Hematopoietic multipotent progenitor cell treated with erythropoietin and hydrocortisone succinate and interleukin-3 and kit ligand, for 4 days (in vitro differentiated cells): ENCODE results near the gene RTTN.

Experiments used
- DNase-seq: peaks from one replicate; pipeline ENCODE4 v3.0.0-alpha.2; 2015

The RTTN gene

DNA sequence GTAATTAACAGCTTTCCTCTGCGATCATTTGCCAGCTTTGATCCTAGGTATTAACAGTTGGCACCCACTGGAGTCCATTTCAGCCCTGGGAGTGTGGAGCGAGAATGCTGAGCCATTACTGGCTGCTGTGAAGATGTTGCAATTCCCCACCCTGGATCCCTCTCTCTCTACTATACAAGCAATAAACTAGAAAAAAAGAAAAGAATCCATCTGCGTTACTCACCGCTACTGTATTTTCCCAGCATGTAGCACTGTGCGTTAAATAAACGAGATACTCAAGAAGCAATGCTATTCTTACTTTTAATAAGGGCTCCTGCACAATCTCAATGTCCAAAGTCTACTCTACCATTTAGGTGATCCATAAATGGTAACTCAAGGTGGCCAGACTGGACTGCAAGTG is 8.5 kb downstream of the RTTN start:
- no peak for DNase-seq

DNA sequence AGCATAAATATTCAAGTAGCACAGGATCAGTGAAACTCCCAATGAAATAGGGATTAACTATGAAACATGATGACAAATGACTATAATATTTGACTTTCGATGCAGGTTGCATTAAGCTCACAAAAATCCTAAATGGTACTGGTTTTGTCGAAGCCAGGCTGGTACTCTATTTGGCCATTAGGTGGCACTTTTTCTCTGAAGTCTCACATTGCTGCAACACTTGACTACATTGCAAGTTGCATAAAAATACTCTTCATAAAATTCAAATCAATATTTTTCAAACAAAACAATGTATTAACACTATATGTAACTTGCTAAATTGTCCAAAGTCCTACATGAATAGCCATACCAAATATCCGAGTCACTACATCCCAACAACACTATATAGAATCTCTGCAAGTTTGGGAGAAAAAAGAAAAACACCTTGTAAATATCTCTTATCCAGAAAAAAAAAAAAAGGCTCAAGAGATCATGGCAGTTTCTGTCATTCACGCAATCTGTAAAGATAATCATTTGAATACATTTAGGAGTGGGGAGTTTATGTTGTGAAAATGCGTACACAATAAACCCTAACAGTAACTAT is 9.5 kb downstream of the RTTN start:
- peak; percentile 75 for DNase-seq

DNA sequence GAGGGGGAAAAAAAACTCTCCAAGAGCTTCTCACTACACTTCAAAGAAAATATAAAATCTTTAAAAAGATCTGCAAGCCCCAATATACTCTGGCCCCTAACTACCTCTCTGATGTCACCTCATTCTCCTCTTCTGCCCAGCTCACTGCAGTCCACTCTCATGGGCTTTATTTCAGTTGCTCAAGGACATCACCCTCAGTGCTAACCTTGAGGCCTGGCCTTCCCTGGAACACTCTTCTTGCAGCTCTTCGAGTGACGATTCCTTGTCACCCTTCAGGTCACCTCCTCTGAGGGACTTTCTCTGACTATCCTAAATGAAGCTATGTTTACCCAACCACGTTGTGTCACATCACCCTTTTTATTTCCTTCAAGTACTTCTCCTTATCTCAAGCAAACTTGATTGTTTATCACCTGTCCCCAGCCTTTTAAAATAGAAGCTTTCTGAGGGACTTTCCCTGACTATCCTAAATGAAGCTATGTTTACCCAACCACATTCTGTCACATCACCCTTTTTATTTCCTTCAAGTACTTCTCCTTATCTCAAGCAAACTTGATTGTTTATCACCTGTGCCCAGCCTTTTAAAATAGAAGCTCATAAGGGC is 10.4 kb downstream of the RTTN start:
- no peak for DNase-seq

DNA sequence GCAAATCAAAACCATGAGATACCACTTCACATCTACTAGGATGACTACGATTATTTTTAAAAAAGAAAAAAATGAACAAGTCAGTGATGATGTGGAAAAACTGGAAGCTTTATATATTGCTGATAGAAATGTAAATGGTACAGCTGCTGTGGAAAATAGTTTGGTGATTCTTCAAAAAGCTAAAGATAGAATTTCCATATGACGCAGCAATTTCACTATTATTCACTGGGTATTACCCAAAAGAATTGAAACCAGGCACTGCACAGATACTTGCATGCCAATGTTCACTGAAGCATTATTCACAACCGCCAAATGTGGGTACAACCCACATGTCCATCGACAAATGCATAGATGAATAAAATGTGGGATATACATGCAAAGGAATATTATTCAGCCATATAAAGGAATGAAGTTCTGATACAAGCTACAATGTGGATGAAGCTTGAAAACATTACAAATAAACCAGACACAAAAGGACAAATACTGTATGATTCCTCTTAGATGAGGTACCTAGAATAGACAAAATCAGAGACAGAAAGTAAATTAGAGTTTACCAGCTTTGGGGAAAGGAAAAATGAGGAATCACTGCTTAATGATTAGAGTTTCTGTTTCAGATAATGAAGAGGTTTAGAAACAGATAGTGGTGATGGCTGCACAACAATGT is 11.1 kb downstream of the RTTN start:
- DNase-seq: no peak

DNA sequence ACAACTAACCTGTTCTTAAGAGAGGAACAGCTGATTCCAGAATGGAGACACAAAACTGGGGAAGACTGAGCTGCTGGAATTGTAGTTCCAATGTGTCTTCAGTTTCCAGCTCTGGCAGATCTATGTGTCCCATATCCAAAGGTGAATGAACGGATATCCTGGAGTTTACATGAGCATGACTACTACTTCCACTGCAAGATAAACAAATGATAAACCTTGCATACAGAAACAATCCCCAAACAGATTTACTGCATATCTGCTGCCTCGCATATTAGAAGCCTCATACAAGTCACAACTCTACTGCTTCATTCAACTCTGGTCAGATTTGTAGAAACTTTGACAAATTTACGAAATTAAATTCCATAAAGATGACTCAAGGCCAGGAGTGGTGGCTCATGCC is 15.0 kb downstream of the RTTN start:
- no peak for DNase-seq

DNA sequence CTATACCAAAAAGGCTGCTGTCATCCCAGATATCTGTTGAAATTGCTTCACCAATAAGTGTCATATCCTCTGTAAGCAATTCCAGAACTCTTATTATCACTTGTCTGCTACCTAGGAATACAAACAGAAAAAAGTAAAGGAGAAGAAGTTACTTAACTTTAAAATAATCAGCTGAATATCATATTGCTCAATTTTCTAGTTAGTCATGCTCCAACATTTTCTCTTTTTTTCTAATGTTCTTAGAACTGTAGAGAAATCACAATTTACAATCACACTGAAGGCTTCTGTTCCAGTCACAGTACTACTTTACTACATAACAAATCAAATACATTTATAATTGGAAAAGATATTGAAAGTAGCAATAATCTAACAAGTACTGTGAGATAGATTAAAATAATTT is 17.4 kb downstream of the RTTN start:
- no peak for DNase-seq

DNA sequence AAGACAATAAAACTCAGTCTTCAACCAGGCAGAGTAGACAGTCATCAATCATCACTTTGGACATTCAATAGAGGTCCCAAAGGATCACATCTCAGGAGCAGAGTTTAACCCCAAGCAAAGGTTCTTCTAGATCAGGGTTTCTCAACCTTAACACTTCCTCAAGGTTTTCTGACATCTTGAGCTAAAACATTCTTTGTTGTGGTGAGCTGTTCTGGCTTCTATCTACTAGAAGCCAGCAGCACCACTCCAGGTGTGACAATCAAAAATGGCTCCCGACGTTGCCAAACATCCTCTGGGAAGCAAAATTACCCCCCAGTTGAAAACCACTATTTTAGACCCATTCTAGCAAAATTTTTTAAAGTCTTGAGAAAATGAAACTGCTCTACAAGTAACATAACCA is 22.0 kb downstream of the RTTN start:
- no peak for DNase-seq

DNA sequence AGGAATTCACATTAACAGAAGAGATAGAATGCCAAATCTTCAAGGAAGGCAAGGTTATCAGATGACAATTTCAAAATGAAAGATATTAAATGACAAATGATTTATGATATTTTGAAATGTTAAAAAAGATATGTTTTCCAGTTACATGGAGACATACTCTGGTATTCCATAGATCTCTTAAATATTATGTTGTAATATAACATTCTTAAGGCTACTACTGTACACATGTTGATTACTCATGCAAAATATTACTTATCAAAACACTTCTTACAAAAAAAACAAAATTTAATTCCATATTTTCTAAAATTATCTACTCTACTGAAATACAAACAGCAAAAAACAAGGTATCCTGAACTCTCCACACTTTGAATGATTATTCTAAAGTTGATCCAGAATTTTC is 22.9 kb downstream of the RTTN start:
- DNase-seq: no peak

DNA sequence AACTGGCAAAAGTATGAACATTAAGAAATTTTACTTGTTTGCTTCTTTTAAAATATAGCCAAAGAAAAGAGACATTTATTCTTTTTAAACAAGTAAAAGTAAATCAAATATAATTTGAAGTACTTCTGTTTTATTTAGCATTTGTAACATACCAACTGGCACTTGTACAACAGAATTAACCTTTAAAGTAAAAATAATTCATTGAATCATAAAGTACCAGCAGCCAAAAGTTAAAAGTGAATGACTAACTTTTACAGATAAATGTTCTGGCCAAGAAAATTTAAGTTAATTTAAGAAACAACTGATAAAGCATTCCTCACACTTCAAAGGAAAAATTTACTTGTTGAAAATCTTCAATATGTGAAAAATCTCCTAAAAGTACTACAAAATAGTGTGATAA is 23.8 kb downstream of the RTTN start:
- no peak for DNase-seq

DNA sequence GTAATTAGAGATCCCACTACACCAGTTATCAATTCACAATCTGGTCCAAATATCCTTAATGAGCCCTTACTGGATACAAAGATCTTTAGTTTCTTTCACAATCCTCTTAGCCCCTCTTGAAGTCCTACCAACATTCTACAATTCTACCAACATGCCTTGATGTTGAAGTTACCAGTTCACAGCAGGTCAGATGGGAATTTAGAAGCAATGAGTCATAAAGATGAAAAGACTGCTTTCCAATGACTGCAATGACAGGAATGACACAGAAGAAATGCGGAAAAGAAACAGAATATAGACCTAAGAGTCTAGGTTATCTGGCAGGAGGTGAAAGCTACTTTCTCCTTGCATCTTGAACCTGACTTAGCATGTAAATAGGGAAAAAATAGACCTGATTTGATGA is 24.5 kb downstream of the RTTN start:
- no peak for DNase-seq

DNA sequence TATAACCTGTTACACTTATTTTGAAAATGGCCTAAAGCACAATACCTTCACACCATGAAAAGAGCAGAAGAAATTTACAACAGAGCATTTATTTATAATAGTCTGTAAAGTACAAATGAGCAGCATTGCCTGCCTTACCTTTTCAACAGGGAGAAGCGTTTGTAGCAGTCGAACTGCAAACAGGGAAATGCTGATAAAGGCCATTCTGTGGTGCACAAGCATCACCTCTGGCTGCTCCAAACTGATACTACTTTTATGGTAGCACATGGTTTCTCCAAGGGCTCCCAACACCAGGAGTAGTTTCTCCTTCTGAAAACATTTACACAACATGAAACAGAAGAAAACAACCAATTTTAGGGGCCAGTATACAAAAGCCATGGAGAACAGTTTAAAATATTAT is 28.9 kb downstream of the RTTN start:
- no peak for DNase-seq

DNA sequence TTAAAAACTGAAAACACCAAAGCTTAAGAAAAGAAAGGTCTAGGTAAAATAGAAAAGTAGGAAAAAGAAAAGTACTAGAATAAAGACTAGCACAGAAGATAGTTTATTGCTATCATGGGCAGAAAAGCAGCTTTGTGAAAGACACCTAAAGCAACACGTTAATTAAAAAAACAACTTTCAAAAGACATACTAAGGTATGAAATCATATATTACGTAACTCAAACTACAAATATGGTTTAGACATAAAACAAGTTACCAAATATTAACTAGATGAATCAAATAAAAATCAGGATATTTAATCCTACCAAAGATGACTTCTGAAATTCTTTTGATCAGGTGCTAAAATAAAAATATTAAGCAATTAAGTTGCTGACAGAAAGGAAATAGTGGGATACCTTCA is 30.3 kb downstream of the RTTN start:
- DNase-seq: no peak

DNA sequence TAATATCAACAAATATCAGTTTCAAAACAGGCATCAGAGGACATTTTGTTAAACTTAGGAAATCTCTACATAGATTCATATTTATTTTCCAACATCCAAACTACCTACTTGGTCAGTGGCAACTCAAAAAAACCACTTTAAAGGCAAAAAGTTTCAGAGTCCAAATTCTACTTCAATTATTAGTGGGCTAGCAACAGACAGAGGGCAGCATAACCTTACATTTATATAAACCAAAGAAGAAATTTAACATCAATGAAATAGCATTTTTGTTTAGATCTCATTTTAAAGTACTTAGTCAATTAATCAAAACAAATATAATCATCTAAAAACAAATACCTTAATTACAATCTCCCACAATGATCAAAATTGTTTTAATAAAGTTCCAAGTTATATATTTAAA is 33.3 kb downstream of the RTTN start:
- DNase-seq: peak; percentile 42

DNA sequence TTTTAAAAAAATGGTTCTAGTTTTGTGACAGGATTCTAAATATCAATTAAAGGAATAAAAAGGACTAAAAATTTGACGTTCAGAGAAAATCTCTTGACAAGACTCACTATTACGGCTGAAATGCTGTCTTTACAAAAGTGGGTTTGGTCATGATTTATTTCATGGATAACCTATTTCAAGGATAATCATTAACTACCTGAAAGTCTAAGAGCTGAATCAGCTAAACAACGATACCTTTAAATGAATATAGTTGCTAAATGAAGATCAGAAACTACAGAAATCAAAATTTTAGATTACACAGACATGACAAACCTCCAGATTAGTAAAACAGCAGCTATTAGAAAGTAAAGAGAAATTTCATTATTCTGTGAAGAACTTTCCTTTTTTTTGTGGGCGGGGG is 35.7 kb downstream of the RTTN start:
- DNase-seq: no peak

DNA sequence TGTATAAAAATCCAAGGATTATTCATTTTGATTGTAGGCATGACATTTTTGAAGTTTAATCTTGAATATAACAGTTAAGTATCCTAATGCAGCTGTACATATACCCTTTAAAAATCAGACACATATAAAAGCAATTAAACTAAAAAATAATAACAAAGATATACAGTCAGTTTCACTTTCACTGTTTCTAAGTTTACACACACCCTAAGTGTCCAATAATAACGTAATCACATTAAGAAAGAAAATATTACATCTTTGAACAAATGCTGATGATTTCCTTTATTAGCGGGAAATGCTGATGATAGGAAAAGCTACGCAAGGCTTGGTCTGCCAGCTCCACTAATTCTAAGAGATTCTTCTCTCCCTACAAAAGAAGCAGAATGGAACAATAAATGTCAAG is 38.8 kb downstream of the RTTN start:
- no peak for DNase-seq

DNA sequence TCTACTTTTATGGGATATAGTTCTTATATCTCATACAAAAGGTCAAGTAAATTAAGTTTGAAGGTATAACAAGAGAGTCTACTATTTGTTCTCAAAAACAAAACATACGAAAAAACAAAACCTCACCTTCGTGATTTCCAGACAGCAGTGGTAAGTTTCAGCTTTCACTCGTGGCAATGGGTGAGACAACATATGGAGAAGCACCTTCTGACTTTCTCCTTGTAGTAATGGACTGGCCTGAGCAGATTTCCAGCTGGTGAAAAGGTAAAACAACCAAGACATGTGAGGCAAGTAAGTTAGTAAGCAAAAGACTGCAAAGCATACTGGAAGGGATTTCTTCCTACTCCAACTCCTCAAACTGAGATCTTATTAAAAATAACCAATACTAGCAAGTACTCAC is 39.6 kb downstream of the RTTN start:
- DNase-seq: no peak

DNA sequence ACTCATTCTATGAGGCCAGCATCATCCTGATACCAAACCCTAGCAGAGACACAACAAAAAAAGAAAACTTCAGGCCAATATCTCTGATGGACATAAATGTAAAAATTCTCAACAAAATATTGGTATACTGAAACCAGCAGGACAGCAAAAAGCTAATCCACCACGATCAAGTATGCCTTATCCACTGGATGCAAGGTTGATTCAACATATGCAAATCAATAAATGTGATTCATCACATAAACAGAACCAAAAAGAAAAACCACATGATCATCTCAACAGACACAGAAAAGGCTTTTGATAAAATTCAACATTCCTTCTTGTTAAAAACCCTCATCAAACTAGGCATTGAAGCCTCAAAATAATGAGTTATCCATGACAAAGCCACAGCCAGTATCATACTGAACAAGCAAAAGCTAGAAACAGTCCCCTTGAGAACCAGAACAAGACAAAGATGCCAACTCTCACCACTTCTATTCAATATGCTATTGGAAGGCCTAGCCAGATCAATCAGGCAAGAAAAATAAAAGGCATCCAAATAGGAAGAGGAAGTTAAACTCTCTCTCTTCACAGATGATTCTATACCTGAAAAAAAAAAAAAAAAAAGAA is 45.3 kb downstream of the RTTN start:
- DNase-seq: no peak

DNA sequence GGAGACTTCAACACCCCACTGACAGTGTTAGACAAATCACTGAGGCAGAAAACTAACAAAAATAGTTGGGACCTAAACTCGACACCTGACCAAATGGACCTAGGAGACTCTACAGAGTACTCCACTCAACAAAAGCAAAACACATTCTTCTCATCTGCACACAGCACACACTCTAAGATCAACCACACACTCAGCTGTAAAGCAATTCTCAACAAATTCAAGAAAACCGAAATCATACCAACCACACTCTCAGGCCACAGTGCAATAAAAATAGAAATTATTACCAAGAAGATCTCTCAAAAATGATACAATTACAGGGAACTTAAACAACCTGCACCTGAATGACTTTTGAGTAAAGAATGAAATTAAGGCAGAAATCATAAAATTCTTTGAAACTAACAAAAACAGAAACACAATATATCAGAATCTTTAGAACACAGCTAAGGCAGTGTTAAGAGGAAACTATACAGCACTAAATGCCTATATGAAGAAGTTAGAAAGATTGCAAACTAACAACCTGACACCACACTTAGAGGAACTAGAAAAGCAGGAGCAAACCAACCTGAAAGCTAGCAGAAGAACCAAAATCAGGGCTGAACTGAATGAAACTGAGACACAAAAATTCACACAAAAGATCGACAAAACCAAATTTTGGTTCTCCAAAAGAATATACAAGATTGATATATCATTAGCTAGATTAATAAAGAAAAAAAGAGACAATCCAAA is 46.3 kb downstream of the RTTN start:
- DNase-seq: no peak

DNA sequence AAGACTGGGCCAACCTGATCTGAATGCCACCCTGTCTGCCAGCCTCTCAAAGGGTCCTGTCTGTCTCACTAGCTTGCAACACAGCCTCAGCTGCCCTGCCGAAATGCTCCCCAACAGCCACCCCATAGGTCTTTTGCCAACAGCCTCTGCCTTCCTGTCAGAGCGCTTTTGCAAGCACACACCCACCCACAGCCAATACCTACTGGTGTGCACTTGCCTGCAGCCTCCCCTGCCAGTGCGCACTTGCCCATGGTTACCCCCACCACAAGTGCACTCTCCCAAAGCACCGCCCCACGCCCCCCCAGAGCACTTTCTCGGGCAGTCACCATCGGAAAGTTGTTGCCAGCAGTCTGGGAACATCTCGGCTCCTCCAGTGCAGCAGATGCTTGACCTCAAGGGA is 48.6 kb downstream of the RTTN start:
- no peak for DNase-seq

DNA sequence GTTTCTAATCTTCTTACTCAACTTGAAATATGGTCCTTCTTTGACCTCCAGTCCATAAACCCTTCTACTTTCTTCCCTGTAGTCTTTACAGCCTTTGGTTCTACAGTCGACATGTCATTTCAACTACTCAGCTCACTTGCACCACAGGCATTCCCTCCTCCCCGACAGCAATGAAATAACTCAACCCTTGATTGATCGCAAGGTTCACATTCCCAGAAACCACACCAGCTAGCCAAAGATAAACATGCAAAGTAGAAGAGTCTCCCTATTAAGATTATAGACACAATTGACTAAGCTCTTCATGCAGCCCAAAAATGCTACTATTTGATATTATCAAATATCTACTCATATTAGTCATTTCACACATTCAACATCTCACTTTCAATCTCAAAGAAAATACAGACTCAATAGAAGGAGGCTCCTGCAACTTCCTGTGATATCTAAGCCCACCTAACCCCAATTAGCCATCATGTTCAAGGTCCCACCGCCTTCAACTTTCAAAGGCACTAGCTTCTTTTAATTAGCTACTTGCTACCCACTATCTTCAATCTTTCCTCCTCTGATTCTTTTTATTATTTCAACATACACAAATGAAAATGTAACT is 50.8 kb downstream of the RTTN start:
- DNase-seq: no peak

DNA sequence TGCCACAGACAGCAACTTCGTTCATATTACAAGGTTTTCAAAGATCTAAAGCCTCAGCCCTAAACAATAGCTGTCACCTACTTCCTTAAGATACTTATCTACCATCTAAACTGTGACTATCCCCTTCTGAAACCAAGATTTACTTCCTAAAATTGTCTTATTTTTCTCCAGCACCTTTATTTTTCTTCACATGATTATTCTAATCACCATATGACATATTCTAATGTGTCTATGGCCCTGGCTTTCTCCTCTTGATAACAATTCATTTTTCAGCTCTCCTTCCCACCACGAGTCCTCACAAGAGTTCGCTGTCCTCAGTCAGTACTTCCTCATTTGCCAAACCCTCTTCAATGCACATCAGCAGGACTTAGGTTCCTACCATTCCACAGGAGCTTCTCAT is 53.9 kb downstream of the RTTN start:
- DNase-seq: peak; percentile 88

DNA sequence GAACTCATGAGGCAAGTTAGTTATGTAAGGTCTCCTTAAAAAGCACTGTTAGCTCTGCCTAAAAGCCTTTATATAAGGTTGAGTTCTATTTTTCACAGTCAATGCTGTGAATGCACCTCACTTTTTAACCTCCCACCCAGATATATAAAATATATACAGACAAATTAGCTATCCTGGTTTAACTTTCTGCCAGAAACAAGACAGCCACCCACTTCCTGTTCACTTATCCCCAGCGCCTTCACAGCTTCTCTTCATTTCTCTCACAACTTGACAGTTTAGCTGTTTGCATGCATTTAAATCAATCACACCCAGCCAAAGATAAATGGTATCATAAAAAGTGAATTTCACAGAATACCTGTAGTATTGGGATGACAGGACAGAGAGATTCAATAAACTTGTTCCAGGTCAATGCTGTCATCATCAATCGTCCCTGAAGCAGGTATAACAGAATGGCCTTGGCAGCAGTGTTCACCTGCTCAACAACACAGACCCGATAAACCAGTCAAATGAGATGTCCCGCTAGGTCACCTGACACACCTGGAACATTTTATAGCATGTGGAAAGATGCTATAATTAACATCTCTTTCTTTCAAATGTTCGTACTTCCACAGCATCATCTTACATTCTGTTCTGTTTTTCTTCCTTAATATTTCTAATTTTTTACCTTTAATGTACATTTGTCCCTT is 55.7 kb downstream of the RTTN start:
- DNase-seq: no peak

DNA sequence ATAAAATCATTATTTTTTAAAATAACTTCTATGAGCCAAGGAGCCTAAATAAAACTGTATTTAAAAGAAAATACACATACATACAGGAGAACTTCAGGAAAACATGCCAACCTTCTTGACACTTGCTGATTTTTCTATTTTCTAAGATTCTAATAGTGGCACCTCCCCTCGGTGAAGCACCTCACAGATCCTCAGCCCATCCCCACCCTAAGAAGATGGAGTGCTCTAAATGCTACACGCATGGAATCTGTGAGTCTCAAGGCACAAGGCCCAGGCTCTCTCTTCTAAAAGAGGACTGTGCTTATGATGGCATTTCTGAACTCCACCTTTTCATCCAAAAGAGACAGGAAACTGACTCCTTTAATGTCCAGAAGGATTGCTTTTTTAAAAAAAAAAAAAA is 56.3 kb downstream of the RTTN start:
- no peak for DNase-seq
